Effector memory CD4-positive, alpha-beta T cell (primary cell): Measurements from ENCODE around the gene CYSTM1.
A peak's percentile ranks its signal among the peaks of the same experiment; 100 is the strongest.

Source experiments
- DNase-seq, 3 donors: peaks; one replicate each; pipeline ENCODE4 v3.0.0-alpha.2; 2020
- H3K27ac ChIP-seq: 2 replicates; pipeline ENCODE4 v1.7.0; 2013; ENCODE audit warnings: mild to moderate bottlenecking, low read length, moderate library complexity; ENCODE audit not compliant: insufficient read depth, poor library complexity, severe bottlenecking
- H3K27me3 ChIP-seq: replicated peaks from 2 replicates; pipeline ENCODE4 v1.7.0; 2013; ENCODE audit warnings: mild to moderate bottlenecking, low read length; ENCODE audit not compliant: insufficient read depth, control insufficient read depth, poor library complexity, severe bottlenecking
- H3K36me3 ChIP-seq: 2 replicates; pipeline ENCODE4 v1.7.0; 2013; ENCODE audit warnings: mild to moderate bottlenecking, low read length, moderate library complexity; ENCODE audit not compliant: control insufficient read depth, insufficient read depth
- H3K4me1 ChIP-seq: 2 replicates; pipeline ENCODE4 v1.7.0; 2013; ENCODE audit warnings: low read length, mild to moderate bottlenecking; ENCODE audit not compliant: control insufficient read depth, insufficient read depth, poor library complexity, severe bottlenecking
- H3K4me3 ChIP-seq: 2 replicates; pipeline ENCODE4 v1.7.0; 2013; ENCODE audit warnings: low read length, low read depth, mild to moderate bottlenecking; ENCODE audit not compliant: insufficient read depth, poor library complexity, severe bottlenecking
- H3K9me3 ChIP-seq: 2 replicates; pipeline ENCODE4 v1.7.0; 2013; ENCODE audit warnings: mild to moderate bottlenecking, low read length, moderate library complexity; ENCODE audit not compliant: control insufficient read depth

CYSTM1 gene

DNA sequence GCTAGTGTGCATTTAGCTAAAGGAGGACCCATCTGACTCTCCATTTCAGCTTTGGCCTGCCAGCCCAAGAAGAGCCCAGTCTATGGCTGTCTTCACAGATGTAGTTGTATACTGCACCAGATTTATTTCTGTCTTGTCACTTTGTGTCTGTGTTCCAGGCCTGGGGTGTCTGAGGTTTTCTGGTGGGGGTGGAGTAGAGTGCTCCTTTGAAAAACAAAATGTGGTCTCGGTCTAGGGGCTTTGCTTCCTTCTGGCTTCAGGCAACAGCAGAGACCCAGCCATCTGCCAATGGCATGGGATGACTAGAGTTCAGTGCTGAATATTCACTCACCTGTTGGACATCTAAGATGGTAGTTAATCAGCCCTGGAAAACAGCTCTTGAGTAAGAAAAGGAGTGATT, 38.4 kb upstream of the CYSTM1 start:
- no peak overlapping the region for H3K4me3 ChIP-seq
- no peak overlapping the region for H3K27ac ChIP-seq
- DNase-seq, result no peak
- H3K9me3 ChIP-seq, result no peaks in the 10 kb centered on the region
- H3K27me3 ChIP-seq, result no peaks in the 10 kb centered on the region
- peaks cover 6% of the 10 kb centered on the region for H3K4me1 ChIP-seq
- no peaks in the 10 kb centered on the region for H3K36me3 ChIP-seq

DNA sequence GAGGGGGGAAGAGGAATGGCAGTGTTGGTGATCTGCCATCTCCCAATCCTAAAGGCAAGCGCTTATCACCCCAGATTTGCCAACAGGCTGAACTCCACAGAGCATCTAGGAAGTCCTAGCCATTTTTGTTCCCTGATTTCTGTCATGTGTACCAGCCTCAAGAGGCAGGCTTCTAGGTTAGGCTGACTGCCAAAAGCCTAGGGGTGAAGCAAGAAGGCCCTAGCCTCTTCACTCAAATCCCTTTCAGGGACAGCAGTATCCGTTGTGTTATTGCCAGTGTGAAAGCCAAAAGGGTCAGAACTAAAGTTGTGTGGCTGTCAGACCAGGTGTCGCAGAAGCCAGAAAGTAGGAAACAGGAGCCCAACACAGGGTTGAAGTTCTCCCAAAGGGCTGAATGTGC, 34.6 kb upstream of the CYSTM1 start:
- H3K36me3 ChIP-seq, result no peaks in the 10 kb centered on the region
- DNase-seq, result no peak
- no peak overlapping the region for H3K4me3 ChIP-seq
- H3K27ac ChIP-seq, result no peak overlapping the region
- H3K4me1 ChIP-seq, result peaks cover 4% of the 10 kb centered on the region
- peaks cover 6% of the 10 kb centered on the region for H3K27me3 ChIP-seq
- H3K9me3 ChIP-seq, result no peaks in the 10 kb centered on the region

DNA sequence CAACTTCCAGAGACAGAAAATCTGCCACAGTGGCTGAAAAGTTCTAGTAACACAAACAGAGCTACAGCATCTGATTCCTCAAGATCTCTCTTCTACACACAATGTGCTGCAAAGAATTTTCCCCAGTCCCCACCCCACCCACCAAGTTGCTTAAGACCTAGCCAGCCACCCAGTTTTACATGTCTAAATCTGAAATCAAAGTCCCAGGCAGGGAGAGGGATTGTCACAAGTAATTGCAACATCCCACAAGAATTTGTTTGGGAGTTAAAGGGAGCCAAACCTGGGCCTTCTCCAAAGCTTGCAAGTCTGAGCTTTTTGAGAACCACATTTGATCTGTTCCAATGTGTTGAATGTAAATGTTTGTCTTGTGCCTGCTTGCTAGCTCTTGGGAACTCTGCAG, 33.7 kb upstream of the CYSTM1 start:
- no peak overlapping the region for H3K27ac ChIP-seq
- no peaks in the 10 kb centered on the region for H3K9me3 ChIP-seq
- no peak for DNase-seq
- H3K36me3 ChIP-seq, result no peaks in the 10 kb centered on the region
- H3K27me3 ChIP-seq, result peaks cover 8% of the 10 kb centered on the region
- peaks cover 13% of the 10 kb centered on the region for H3K4me1 ChIP-seq
- no peak overlapping the region for H3K4me3 ChIP-seq

- peaks cover 13% of the 10 kb centered on the region for H3K4me1 ChIP-seq
- DNase-seq, result no peak
- no peak overlapping the region for H3K4me3 ChIP-seq
- peaks cover 8% of the 10 kb centered on the region for H3K27me3 ChIP-seq
- H3K9me3 ChIP-seq, result no peaks in the 10 kb centered on the region
- H3K36me3 ChIP-seq, result no peaks in the 10 kb centered on the region
- no peak overlapping the region for H3K27ac ChIP-seq
Observed at GRCh38 chr5:140142246-140142645, 32.7 kb upstream of the CYSTM1 start.

DNA sequence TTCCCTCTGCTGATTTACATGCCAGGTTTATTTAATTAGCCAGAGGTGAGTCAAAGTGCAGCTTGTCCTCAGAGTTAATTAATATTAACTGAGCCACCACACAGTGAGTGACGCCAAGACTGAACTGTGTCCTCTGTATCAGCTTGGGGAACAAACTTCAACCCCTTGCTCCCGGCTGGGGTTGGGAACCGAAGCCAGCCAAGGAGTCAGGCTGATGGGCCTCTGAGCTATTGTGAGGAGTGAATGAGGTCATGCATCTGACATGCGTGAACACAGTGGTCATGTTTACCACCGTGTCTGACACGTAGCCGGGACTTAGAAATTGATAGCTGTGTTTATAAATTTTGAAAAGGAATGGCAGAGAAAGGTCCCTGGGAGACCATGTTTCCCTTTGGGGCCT, 32.1 kb upstream of the CYSTM1 start:
- Histone ChIP-seq H3K9me3 (no peaks in the 10 kb centered on the region), H3K4me1 (peaks cover 13% of the 10 kb centered on the region), H3K27ac (no peak overlapping the region), H3K27me3 (peaks cover 8% of the 10 kb centered on the region), H3K36me3 (no peaks in the 10 kb centered on the region), H3K4me3 (no peak overlapping the region)
- no peak for DNase-seq

DNA sequence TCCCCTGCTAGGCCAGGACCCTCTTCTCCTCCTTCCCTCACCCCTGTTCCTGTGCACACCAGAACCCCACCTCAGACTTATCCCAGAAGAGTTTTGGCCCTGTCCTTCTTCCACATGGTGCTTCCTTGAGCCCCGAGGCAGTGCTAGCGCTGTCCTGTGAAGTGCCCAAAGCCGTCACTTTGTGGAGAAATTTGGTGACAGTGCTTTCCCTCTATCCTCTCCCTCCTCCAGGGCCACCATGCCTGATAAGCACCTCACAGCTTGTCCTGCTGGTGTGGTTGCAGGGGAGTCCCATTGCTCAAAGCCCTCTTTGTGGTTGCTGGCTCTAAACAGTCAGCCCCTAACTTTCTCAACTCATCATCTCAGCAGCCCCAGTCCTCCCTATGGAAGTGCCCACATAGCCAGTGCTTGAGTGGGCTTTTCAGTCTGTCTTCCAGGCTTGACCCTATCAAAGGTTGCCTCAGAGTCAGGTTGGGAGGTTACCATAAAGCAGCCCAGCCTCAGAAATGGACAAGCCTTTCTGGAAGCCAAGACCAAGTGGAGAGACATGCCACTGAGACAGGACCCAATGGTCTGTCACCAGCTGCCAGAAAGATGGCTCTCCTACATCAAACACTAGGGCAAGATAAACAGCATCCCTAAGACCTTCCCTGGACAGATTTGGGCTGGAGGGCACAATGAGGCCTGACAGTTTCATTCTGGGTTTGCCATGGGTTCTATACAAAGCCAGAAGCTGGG, 31.3 kb upstream of the CYSTM1 start:
- Histone ChIP-seq H3K27ac (no peak overlapping the region), H3K9me3 (no peaks in the 10 kb centered on the region), H3K4me3 (no peak overlapping the region), H3K36me3 (no peaks in the 10 kb centered on the region), H3K27me3 (peaks cover 8% of the 10 kb centered on the region), H3K4me1 (peaks cover 13% of the 10 kb centered on the region)
- no peak for DNase-seq

DNA sequence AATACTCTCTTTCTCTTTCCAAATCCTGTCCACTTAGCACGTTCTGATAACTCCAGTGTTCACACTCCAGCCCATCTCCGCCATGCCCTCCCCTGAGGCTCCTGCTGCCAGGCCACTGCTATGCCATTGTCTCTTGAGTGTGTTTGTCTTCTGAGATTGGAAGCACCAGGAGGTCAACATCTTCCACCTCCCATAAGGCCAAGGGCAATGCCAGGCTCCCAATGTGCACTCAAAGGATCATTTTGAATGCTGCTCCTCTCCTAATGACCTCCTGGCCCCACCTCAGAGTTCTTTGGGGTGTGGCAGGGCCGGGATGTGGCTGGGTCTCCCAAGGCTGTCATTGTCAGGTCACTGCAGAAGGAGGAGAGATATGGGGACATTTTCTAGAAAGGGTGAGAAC, 29.7 kb upstream of the CYSTM1 start:
- DNase-seq, result no peak
- Histone ChIP-seq H3K4me3 (peak overlapping the region; percentile 43), H3K27me3 (peaks cover 8% of the 10 kb centered on the region)

GRCh38 chr5:140145818-140146522, 29.0 kb upstream of the CYSTM1 start:
- Histone ChIP-seq H3K4me1 (peaks cover 13% of the 10 kb centered on the region), H3K27ac (no peak overlapping the region), H3K36me3 (no peaks in the 10 kb centered on the region), H3K9me3 (no peaks in the 10 kb centered on the region), H3K27me3 (peaks cover 8% of the 10 kb centered on the region), H3K4me3 (peak overlapping the region; percentile 43)
- peak; percentile 12 to 34 (median 20) for DNase-seq

More for the DNA sequence above, 29.7 kb upstream of the CYSTM1 start:
- H3K27ac ChIP-seq, result no peak overlapping the region
- no peaks in the 10 kb centered on the region for H3K9me3 ChIP-seq
- peaks cover 13% of the 10 kb centered on the region for H3K4me1 ChIP-seq
- no peaks in the 10 kb centered on the region for H3K36me3 ChIP-seq

DNA sequence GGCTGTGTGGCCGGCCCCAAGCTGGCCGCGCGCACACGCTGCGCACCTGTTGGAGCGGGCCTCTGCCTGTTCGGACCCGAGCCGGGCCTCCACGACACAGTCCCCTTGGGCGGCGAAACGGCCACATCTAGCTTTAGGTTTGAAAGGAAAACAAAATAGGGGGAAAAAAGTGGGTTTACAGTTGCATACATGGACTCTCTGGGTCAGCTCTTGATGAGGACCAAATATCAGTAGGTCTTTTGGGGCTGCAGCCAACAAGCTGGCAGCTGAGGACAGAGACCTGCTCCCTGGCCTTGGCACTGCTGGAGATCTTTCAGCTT, 28.5 kb upstream of the CYSTM1 start:
- no peak overlapping the region for H3K4me3 ChIP-seq
- no peaks in the 10 kb centered on the region for H3K36me3 ChIP-seq
- H3K27ac ChIP-seq, result no peak overlapping the region
- H3K4me1 ChIP-seq, result peaks cover 13% of the 10 kb centered on the region
- H3K9me3 ChIP-seq, result no peaks in the 10 kb centered on the region
- no peak for DNase-seq
- H3K27me3 ChIP-seq, result peaks cover 8% of the 10 kb centered on the region

DNA sequence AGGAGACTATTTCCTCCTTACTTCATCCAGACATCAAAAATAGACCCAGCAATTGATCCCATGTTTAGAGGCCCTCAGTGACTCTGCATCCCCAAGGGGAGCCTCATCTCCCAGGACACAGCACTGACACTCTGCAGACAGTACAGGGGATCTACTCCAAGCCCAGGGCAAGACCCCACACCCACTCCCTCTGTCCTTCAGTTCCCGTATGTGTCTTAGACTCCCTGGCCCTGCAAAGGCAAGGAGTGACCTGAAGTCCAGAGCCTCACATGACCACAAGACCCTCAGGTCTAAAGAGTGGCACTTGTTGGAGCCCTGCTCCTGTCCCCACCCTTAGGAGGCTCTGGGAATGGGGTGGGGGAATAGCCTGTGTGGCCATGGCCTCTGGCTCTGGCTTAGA, 27.5 kb upstream of the CYSTM1 start:
- H3K4me1 ChIP-seq, result peaks cover 13% of the 10 kb centered on the region
- DNase-seq, result no peak
- peaks cover 8% of the 10 kb centered on the region for H3K27me3 ChIP-seq
- no peak overlapping the region for H3K27ac ChIP-seq
- H3K4me3 ChIP-seq, result no peak overlapping the region
- H3K36me3 ChIP-seq, result no peaks in the 10 kb centered on the region
- H3K9me3 ChIP-seq, result no peaks in the 10 kb centered on the region
